GM12874 (cell line): ENCODE data around the gene KDM8.

ENCODE experiments used
- TF ChIP-seq, protein P1 (sequence below): IDR thresholded peaks from 2 replicates; pipeline ENCODE4 v1.5.1; 2011; ENCODE audit warnings: low read depth, mild to moderate bottlenecking, control low read depth, low read length, moderate library complexity; ENCODE audit not compliant: insufficient read depth

Gene KDM8

DNA sequence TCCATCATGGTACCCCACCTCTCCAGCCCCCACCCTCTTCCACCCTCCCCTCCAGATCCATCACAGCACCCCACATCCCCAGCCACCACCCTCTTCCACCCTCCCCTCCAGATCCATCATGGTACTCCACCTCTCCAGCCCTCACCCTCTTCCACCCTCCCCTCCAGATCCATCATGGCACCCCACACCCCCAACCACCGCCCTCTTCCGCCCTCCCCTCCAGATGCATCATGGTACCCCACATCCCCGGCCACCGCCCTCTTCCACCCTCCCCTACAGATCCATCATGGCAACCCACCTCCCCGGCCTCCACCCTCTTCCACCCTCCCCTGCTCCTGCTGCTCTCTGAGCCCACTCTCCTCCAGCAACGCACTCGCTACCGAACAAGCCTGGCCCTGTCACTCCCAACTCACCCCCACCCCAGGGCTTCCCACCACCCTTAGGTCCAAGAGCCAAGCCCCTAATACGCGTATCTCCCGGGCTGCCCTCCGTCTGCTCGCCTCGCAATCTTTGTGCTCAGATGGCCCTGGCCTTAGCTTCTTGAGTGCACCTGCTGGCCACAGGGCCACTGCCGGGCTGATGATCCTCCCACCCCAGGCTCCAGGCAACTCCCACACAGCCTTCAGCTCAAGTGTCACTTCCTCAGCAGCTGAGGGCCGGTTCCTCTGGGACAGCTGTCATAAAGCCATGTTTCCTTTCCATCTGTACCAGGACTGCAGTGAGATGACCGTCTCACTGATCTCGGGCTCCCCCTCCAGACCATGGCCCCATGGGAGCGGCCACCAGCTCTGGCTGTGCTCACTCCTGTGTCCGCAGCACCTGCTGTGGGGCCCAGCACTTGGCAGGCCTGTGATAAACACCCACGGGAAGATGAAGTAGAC is 25.5 kb downstream of the KDM8 start:
- TF ChIP-seq, protein P1, sequence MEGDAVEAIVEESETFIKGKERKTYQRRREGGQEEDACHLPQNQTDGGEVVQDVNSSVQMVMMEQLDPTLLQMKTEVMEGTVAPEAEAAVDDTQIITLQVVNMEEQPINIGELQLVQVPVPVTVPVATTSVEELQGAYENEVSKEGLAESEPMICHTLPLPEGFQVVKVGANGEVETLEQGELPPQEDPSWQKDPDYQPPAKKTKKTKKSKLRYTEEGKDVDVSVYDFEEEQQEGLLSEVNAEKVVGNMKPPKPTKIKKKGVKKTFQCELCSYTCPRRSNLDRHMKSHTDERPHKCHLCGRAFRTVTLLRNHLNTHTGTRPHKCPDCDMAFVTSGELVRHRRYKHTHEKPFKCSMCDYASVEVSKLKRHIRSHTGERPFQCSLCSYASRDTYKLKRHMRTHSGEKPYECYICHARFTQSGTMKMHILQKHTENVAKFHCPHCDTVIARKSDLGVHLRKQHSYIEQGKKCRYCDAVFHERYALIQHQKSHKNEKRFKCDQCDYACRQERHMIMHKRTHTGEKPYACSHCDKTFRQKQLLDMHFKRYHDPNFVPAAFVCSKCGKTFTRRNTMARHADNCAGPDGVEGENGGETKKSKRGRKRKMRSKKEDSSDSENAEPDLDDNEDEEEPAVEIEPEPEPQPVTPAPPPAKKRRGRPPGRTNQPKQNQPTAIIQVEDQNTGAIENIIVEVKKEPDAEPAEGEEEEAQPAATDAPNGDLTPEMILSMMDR, result 0 out of 2 replicates have a peak, but pooled peaks have one; percentile 8

DNA sequence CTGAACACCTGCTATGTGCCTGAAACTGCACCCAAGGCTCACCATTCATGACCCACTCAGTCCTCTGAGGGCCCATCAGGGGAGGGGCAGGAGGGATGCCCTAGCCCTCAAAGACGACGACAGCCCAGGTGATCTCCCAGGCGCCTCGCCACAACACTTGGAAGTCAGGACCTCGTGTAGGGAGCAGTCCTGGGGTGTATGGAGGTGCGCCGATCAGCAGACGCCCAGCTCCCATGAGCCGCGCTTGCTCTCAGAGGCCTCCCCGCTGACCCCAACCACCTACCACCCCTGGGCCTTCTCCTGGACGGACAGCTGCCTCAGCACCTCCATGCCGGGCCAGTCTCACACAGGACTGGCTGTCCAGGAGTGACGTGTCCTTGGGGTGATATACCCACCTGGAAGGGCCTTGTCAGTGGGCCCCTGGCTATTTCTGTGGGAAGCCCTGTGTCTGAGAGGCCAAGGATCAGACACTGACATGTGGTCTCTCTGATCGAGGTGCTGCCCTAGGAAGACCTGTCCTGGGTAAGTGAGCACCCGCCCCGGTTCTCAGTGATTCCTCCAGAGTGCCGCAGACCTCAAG is 26.7 kb downstream of the KDM8 start:
- TF ChIP-seq, protein P1, result no peak

DNA sequence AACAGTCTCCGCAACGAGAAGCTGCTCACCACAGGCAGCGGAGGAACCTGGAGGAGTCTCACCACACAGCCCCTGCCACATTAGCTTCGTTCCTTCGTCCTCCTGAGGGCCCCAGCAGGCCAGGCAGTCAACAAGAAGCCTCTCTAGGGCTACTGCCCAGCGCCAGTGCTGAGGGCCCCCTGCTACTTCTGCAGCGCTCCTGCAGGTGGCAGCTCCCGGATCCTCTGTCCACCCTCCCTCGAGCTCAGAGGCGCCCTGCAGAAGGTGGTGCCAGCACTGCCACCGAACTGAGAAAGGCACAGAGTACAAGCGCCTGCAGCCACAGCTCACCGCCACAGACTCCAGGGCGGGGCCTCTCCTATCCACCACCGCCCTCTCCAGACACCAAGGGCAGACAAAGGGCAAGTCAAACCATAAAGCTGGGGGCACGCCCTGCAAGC is 27.3 kb downstream of the KDM8 start:
- TF ChIP-seq, protein P1, result no peak

DNA sequence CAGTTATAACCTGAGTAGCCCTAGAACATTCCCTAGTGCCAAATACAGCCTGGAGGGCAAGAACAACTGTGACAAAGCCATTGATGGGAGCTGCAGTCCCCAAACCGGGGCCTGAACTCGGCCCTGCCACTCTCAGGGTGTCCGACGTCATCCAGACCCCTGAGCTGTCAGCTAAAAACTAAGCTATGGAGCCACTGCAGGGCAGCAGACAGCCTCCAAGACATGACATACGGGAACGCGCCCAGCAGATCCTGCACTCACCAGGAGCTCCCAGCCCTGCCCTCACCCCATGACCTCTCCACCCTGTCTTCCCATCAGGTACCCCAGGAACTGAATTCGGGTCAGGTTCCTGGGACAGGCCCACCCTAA is 28.4 kb downstream of the KDM8 start:
- TF ChIP-seq, protein P1, result no peak

DNA sequence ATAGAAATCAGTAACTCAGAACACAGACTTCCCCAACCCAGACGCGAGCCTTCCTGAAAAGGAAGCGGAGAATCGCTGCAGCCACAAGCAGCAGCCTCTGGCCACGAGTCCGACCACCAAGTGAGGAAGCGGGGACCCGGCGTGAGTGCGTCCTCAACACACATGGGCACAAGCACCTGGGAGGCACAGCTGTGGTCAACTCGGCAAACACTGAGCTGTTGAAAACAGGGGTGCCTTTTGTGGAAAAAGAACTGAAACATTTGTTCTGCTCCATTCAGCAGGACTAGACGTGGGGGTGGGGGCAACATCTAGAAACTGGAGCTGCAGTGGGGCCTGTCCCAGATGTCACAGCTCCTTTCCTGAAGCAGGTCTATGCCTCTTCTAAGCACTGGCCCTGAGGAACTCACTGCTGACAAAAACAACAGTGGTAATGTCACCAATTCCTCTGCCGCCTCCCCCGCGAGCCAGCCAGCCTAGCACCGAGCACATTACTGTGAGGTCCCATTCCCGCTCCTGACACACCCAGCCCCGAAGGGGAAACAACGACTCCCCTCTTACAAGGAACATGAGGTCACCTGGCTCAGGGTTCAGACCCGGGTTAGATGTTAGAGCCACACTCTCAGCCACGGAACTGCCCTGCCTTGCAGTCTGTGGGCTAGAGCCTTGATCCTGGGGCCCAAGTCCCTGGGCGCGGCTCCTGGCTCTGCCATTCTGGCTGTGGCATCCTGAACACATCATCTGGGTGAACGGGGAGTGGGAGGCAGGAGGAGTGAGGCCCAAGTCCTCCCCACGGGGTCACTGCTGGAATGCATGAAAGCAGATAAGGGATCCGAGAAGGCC is 29.0 kb downstream of the KDM8 start:
- TF ChIP-seq, protein P1, result no peak

DNA sequence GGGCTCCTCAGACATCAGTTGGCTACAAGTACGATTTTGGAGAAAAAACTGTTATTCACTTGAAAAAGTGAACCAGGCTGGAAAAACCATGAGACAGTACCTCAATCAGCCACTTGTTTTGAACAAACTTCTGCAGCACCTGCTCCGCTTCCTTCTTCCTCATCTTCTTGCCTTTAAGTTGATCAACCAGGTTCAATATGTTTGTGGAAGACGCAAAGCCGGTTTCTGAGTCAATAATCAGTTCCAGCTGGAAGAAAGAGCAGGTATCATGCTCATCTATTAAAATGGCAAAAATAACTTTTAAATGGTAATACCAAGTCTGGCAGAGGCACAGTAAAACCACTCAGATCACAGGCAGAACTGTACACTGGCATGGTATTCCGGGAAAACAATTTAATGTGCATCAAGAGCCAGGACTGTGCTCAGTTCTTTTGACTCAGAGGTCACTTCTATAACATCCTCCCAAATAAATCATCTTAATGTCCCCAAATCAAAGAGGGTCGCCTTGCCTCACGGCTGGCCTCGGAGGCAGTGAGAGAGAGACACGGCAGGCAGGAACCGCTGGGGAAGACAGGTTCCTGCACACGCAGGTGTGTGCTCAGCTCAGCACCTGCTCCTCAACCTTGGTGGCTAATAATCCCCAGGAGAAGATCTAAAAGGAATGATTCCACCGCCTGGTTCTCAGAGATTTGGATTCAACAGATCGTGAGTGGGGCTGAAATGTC is 29.7 kb downstream of the KDM8 start:
- TF ChIP-seq, protein P1, result no peak

DNA sequence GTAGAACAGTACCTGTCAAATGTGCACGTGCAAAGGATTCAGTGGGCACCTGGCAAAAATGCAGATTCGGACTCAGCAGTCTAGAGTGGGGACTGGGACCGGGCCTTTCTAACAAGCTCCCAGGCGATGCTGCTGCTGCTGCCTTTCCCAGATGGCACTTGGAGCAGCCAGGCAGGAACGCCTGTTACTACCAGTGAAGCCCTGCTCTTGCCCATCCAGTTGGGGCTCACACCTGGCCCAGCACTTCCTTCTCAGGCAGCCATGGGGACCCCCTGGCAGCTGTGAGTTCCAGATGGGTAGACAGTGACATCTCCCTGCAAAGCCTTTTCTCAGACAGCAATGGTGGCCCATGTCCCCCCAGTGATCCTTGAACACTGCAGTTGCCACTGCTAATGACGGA is 30.4 kb downstream of the KDM8 start:
- TF ChIP-seq, protein P1, result no peak
